ENCODE results near the gene CSPG4.
A peak's percentile ranks its signal among the peaks of the same experiment; 100 is the strongest.
"Not testable (repeated sequence)": the region's sequence is repeated elsewhere in the genome, so short reads cannot be mapped to it uniquely, and the experiment has no call there.

CSPG4 gene

DNA sequence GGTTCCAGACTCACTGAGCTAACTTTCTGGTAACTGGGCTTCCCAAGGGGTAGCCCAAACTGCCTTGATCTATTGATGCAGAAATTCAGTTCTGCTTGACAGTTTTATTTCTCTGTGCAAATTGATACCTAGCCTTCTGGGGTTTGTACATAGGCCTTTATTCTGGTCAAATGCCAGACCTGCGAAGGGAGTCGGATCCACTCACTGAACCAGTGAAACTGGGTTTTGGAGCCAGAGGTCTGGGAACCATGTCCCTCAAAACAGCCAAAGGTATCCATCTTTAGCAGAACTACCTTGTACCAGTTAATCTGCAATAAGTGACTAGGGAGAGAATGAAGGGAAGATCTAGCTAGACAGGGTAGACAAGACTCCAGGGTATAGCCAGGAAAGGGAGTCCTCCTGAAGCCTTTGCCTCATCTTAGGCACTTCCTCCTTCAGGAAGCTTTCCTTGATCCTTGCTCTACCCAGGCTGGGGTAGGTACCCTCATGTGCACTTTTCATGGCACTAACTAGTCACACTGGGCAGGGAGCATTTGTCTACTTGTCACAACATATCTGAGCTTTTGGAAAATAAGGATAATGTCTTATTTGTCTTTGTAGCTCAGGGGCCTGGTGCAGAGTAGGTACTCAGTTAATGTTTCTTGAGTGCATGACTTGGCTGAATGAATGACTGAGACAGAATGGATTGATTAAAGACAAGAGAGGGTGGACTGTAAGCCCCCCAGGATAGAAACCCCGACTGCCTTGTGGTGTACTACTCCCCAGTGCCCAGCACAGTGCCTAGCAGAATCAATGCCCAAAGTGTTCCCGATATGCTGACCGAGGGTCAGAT is 66.3 kb downstream of the CSPG4 start:
- no peak for DNase-seq

DNA sequence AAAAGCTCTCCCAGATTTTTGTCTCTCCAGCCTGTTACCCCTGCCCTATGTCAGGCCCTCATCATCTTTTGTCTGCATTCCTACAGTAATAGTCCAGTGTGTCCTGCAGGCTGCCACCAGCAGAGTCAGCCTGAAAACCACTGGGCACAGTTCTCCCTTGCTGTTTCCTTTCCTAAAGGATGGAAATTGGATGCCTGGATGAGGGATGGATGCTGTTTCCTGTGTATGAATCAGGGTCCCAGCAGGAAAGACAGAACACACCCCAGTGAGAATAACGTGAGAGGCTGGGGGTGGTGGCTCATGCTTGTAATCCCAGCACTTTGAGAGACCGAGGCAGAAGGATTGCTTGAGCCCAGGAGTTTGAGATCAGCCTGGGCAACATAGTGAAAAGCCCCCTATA is 68.3 kb downstream of the CSPG4 start:
- no peak for DNase-seq

DNA sequence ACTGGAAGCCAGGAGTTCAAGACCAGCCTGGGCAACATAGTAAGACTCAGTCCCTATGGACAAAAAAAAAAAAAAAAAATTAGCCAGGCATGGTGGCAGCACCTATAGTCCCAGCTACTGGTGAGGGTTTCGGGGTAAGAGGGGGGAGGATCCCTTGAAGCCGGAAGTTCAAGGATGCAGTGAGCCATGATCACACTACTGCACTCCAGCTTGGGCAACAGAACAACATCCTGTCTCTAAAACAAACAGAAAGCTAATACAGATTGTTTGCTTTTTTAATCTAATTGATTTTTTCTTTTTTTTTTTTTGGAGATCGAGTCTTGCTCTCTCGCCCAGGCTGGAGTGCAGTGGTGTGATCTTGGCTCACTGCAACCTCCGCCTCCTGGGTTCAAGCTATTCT is 71.0 kb downstream of the CSPG4 start:
- DNase-seq: no peak

DNA sequence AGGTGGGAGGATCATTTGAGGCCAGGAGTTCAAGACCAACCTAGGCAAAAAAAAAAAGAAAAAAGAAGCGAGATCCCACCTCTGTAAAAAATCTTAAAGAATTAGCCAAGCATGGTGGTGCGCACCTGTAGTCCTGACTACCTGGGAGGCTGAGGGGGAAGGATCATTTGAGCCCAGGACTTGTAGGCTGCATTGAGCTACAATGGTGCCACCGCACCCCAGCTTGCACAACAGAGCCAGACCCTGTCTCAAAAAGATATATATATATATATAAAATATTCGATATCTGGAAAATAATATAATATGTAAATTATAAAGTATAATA is 71.5 kb downstream of the CSPG4 start:
- no peak for DNase-seq

DNA sequence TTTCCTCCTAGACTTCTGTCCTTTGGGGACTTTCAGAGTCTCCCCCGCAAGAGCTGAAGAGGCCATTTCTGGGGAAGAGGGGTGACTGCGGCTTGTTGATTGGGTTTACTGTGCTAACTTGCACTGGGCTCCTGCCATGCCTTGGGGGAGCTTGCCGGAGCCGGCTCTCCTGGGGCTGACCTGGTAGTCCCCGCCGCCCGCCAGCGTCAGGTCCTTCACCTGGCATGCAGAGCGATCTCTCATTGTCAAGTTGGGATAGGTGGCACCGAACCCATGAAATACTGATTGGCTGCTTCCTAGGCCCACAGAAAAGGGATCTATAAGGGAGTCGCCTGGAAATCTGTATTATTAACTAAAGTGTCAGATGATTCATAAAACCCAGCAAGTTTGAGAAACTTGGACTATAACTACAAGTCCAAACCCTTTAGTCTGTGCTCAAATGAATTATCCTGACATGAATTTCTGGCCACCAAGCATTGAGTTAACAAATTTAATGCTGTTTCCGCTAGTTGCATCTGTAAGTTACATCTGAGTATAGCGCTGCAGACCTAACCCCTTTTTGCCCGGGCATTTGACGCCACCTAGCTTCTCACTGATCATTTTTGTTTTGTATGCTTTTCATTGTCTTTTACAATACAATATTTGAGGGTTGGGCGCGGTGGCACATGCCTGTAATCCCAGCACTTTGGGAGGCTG is 72.0 kb downstream of the CSPG4 start:
- peak; percentile 37 for DNase-seq

DNA sequence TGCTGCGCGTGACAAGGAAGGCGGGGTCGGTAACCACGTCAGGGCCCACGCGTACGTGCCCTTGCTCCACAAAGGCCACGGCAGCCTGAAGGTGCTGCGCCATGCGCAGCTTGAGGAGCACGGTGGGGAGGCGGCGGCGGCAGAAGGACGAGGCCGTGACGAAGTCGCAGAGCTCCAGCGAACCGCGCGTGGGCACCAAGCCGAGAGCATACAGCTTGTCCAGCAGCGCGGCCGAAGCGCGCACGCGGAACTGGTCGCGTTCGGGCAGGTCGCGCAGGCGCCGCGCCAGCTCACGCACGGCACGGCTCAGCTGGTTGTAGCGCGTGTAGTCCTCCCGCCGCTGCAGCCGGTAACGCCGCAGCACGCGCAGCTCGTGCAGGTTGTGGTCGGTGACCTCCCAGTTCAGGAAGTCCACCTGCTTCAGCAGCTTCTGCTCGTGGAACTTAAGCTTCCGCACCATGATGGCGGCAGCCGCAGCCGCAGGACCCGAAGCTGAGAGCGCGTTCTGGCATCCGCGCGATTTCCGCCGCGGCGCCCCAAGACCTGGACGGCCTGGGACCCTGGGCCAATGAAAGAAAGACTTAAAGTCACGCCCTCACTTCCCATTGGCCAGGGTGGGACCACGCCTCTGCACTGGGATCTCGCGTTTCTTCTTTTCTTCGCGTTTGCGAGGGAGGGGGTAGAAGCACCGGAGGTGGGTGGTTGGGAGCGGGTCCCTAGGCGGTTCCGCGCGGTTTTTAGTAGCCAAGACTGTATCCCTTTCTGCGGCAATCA is 72.8 kb downstream of the CSPG4 start, which contains the start of gene IMP3:
Gene IMP3, minus strand, starts transcription at position 516 of the 774 bp plus-strand sequence. Its CDS starts 56 bp downstream, at position 460.
- DNase-seq: peak; percentile 91

DNA sequence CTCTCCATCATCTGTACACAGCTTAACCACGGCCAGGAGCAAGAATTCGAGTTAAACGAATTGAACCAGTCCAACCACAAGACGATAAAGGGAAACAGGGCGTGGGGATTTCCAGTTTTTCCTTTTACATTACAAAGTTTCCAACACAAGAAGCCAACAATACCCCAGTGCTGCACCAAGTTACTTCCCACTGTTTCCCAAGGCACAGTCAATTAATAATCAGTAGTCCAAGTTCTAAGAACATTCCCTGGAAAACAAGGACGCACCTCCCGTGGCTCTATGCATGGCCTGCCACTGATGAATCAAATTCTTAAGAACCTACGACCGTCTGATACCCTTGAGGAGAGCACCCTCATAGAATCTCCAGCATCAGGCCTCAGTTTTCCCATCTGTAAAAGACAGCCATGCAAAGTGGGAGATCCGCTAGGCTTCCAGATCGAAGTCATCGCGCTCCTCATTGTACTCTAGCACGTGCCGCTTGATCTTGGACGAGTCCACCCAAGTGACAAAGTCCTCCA is 73.4 kb downstream of the CSPG4 start:
- no peak for DNase-seq

DNA sequence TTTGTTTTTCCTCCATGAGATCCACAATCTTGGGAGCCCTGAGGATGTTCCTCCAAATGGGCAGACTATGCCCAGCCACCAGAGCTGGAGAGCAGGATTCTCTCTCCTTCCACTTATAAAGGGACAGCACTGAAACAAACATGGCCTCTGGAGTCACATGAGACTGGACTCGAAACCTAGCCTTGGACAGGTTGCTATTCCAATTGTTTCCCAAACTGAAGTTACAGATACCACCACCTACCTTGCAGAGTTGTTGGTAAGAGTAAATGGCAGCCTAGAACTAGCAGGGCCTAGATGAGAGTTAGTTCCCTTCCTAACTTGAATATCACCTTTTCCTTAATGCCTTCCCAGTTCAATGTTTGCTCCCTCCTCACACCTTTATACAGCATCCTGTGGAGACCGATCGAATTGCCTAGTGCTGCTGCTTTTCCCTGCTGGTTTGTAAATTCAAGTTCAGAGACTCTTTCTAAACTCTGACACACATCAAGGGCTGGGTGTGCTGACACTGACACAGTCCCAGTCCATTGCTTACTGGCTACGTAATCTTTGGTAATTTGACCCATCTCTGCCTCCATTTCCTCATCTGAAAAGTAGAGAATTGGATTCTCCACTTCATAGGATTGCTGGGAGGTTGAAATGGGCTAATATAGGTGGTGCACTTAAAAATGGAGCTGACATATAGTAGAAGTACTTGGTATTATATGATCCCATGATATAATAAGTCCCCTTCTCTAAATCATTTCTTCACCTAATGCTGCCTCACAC is 75.2 kb downstream of the CSPG4 start:
- DNase-seq: no peak

DNA sequence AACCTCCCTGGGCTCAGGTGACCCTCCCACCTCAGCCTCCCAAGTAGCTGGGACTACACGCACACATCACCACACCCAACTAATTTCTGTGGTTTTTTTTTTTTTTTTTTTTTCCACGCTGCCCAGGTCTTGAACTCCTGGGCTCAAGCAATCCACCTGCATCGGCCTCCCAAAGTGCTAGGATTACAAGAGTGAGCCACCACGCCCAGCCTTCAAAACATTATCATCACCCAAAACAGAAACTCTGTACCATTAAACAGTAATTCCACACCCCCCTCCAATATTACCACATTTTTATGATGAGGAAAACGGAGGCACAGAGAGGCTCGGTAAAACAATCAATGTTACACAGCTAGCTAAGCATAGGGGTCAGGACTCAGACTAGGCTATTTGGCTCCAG is 76.6 kb downstream of the CSPG4 start:
- DNase-seq: no peak

DNA sequence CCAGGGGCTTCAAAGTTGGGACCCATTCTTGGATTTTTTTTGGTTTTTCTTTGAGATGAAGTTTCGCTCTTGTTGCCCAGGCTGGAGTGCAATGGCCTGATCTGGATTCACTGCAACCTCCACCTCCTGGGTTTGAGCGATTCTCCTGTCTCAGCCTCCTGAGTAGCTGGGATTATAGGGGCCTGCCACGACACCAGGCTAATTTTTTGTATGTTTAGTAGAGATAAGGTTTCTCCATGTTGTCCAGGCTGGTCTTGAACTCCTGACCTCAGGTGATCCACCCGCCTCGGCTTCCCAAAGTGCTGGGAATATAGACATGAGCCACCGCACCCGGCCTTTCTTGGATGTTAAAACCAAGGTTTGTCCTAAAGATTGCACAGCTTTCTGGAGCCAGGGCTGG is 78.7 kb downstream of the CSPG4 start:
- DNase-seq: not testable (repeated sequence)

DNA sequence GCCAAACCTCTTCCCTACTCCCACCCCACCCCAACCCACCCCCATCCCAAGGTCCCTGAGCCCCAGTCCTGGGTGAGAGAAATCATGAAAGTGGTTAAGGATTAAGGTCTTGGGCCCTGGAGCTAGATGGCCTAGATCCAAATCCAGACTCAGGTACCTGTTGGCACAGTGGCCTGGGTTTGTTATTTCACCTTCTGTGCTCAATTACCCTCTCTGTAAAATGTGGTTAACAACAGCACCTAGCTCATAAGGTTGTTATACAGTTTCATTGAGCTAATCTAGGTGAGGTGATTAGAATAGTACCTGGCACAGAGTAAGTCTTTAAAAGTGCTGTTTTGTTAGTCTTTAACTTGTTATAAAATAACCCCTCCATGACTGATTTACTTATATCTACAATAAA is 80.7 kb downstream of the CSPG4 start:
- DNase-seq: no peak

DNA sequence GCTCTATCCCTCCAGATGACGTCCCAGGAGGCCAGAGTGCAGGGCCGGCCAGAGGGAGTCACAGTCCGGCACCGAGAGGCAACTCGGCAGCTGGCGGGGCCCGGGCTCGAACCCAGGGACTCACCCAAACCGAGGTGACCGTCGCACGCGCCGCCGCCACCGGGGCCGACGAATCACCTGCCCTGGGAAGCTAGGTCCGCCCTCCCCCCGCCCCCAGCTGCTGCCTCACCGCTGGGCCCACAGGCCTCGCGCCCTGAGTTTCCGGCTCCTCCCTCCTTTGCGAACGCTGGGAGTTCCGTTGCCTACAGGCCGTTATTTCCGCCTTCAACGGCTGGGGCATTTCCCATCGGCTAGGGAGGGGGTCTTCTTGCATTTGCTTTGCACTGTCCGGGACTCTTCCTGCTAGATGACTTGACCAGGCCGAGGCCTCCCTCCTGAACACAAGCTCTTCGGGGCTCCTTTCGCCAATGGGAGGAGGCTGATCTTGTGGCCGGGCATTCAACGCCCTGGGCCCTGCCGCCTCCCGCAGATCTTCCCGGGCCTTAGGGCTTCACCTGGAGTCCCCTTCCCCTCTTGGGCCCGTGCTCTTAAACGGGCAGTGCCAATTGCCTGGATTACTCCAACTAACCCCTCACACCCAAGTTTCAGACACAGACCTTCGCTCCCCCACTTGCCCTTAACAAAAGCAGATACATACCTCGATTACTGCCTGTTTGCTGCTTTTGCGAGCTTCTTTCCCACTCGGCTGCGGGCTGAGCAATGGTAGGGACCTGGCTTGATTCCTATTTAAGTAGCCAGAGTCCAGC is 86.9 kb downstream of the CSPG4 start, which contains the start of gene SNUPN:
Gene SNUPN, minus strand, starts transcription at position 184 of the 806 bp plus-strand sequence. CDS start 4,674 bp downstream, outside the sequence.
- peak; percentile 90 for DNase-seq

Measured in CD4-positive, alpha-beta T cell treated with Interferon gamma for 1 hour (primary cell).